Transverse colon (tissue), 3 donors: ENCODE data around the gene COX6B1.

Experiments used
- EP300 ChIP-seq: sonication (generic); formaldehyde crosslinking; IDR thresholded peaks from one replicate; pipeline ENCODE4 v1.6.1; 2017; ENCODE audit warnings: antibody characterized with exemption, low read depth
- POLR2A ChIP-seq: fragments of 450-650 bp; IDR thresholded peaks from one replicate; pipeline ENCODE4 v1.6.1; 2016; ENCODE audit warnings: antibody characterized with exemption, mild to moderate bottlenecking, moderate library complexity
- TF ChIP-seq, protein P1 (sequence below), 5 experiments: fragments of 200-600 bp in 3 of 5; fragments of 450-650 bp in 2 of 5; sonication (generic) in 3 of 5; IDR thresholded peaks; 1 replicate in 2 of 5; 2 replicates in 3 of 5; pipeline ENCODE4 v1.5.1; 2016 to 2017; ENCODE audit warnings: antibody characterized with exemption in 5 of 5, inconsistent platforms in 3 of 5, mild to moderate bottlenecking in 2 of 5, moderate library complexity in 1 of 5

DNA sequence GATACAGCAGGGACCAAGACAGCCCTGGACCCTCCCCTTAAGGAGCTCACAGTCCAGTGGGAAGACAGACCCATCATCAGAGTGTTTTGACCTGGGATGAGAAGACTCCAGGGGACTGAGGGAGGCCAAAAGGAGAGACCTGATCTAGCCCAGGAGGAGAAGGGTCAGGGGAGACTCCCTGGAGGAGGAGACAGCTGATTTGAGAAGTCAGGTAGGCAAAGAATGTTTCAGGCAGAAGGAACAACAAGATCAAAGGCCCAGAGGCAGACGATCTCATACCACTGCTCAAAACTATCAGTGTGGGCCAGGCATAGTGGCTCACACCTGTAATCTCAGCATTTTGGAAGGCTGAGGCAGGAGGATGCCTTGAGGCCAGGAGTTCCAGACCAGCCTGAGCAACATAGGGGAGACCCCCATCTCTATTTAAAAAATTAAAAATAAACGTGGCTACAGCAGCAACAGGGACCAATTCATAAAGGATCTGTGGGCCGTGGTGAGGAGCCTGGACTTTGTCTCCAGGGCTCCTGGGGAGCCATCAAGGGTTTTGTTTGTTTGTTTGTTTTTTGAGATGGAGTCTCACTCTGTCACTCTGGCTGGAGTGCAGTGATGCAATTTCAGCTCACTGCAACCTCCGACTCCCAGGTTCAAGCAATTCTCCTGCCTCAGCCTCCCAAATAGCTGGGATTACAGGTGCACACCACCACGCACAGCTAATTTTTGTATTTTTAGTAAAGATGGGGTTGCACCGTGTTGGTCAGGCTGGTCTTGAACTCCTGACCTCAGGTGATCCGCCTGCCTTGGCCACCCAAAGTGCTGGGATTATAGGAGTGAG, 2.2 kb upstream of the COX6B1 start:
- no peak for TF ChIP-seq POLR2A
- TF ChIP-seq, protein P1, sequence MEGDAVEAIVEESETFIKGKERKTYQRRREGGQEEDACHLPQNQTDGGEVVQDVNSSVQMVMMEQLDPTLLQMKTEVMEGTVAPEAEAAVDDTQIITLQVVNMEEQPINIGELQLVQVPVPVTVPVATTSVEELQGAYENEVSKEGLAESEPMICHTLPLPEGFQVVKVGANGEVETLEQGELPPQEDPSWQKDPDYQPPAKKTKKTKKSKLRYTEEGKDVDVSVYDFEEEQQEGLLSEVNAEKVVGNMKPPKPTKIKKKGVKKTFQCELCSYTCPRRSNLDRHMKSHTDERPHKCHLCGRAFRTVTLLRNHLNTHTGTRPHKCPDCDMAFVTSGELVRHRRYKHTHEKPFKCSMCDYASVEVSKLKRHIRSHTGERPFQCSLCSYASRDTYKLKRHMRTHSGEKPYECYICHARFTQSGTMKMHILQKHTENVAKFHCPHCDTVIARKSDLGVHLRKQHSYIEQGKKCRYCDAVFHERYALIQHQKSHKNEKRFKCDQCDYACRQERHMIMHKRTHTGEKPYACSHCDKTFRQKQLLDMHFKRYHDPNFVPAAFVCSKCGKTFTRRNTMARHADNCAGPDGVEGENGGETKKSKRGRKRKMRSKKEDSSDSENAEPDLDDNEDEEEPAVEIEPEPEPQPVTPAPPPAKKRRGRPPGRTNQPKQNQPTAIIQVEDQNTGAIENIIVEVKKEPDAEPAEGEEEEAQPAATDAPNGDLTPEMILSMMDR (IDR thresholded peaks at IDR 0.05): no peak
- TF ChIP-seq EP300: no peak
